ENCODE measurements around the gene MRTFB. TPM values are rescaled to one million over a fixed set of nuclear protein-coding genes. Genes with fewer than 3 reads are reported as not detected.

The MRTFB gene
- total and polyA plus RNA-seq, 2 of the 13 experiments (the other 11 are each of a cell fraction or from before 2014, with no cell fraction given), result 11.4 to 14.0 TPM

- H3K4me1 ChIP-seq (ENCODE audit: insufficient read depth, low read length), result peaks cover 23% of the 10 kb centered on the region
- no peak overlapping the region for H3K4me2 ChIP-seq (ENCODE audit: low read depth, low read length)
- BruUV-seq (replicated peaks), result no TSS peak
- ChIA-PET POLR2A (no interaction called here), CTCF (ENCODE audit: low intra/inter-chr PET ratio, low total read pairs) (no interaction called here)
- WGBS (ENCODE audit: low lambda C conversion rate), result 12% methylated on average over 2 of the region's 2 CpGs
- H2AFZ ChIP-seq (ENCODE audit: low read length), result no peak overlapping the region
- no peak for DNase-seq (ENCODE audit: low spot score)
- ATAC-seq, result no peak
- no peak overlapping the region for H3K27ac ChIP-seq (ENCODE audit: extremely low read length, insufficient read depth, low read length)
- in situ Hi-C loops (cut with HindIII; ENCODE audit: extremely low pct_ligation_motif_present, low pct_unique_long_range_greater_than_20kb), result no loop called here
- no peak overlapping the region for H3K4me3 ChIP-seq (replicated peaks in 1 of 3; ENCODE audit: insufficient read depth in 1 of 3, low read depth in 2 of 3, low read length in 3 of 3)
- no peaks in the 10 kb centered on the region for H3K9me3 ChIP-seq (ENCODE audit: low read length)
- intact Hi-C loops (cut with micrococcal nuclease; ENCODE audit: unreplicated experiment), result no loop called here
- TF ChIP-seq MAFF (IDR thresholded peaks at IDR 0.05; ENCODE audit: low read depth, low read length), result peak; percentile 100
- TF ChIP-seq CBX1 (IDR thresholded peaks at IDR 0.05; ENCODE audit: low read depth), result no peak
- TF ChIP-seq MAFG (CRISPR knock-in tag; IDR thresholded peaks at IDR 0.05), result peak; percentile 59; the same call in 1 of the 2 replicates
- TF ChIP-seq MAFK (conservative IDR thresholded peaks at IDR 0.05 in 1 of 2, IDR thresholded peaks at IDR 0.05 in 1 of 2; ENCODE audit: low read length in 2 of 2), result peak; percentile 100
- TF ChIP-seq NFE2L2 (IDR thresholded peaks at IDR 0.05; ENCODE audit: low read length), result peak; percentile 91
- H3K9ac ChIP-seq (ENCODE audit: insufficient read depth, low read depth, low read length), result no peak overlapping the region
- no peaks in the 10 kb centered on the region for H3K36me3 ChIP-seq (replicated peaks in 1 of 2; ENCODE audit: control insufficient read depth in 1 of 2, insufficient read depth in 2 of 2, low read length in 2 of 2)
- H3K27me3 ChIP-seq (ENCODE audit: control insufficient read depth in 1 of 2, insufficient read depth in 2 of 2, low read length in 2 of 2), result no peaks in the 10 kb centered on the region
- FAIRE-seq, result no peak
- H4K20me1 ChIP-seq (ENCODE audit: insufficient read depth, low read length), result no peaks in the 10 kb centered on the region
- no peaks in the 10 kb centered on the region for H3K79me2 ChIP-seq (ENCODE audit: insufficient read depth, low read length)
These were observed 46.8 kb upstream of the MRTFB start for GRCh38 chr16:14024283-14024682.

GRCh38 chr16:14026572-14027285 lies 44.4 kb upstream of the MRTFB start:
- H2AFZ ChIP-seq (ENCODE audit: low read length), result no peak overlapping the region
- H3K9me3 ChIP-seq (ENCODE audit: low read length), result no peaks in the 10 kb centered on the region
- POLR2A ChIA-PET, result no interaction called here
- peaks cover 7% of the 10 kb centered on the region for H3K4me1 ChIP-seq (ENCODE audit: insufficient read depth, low read length)
- TF ChIP-seq MXD4 (CRISPR knock-in tag; IDR thresholded peaks at IDR 0.05) (no peak), SPEN (CRISPR knock-in tag; IDR thresholded peaks at IDR 0.05; ENCODE audit: low read depth) (no peak), SIX4 (CRISPR knock-in tag; IDR thresholded peaks at IDR 0.05) (no peak), ZNF260 (CRISPR knock-in tag; IDR thresholded peaks at IDR 0.05; ENCODE audit: borderline replicate concordance, low read depth) (no peak), ZNF343 (CRISPR knock-in tag; IDR thresholded peaks at IDR 0.05) (no peak), PHB2 (IDR thresholded peaks at IDR 0.05; ENCODE audit: partially characterized antibody) (no peak), ZNF839 (CRISPR knock-in tag; IDR thresholded peaks at IDR 0.05; ENCODE audit: borderline replicate concordance) (no peak), SRY (CRISPR knock-in tag; IDR thresholded peaks at IDR 0.05) (no peak), E2F1 (CRISPR knock-in tag; IDR thresholded peaks at IDR 0.05) (no peak)
- FAIRE-seq, result no peak
- DNase-seq (ENCODE audit: low spot score), result no peak
- no peaks in the 10 kb centered on the region for H3K36me3 ChIP-seq (replicated peaks in 1 of 2; ENCODE audit: control insufficient read depth in 1 of 2, insufficient read depth in 2 of 2, low read length in 2 of 2)
- H3K27me3 ChIP-seq (ENCODE audit: control insufficient read depth in 1 of 2, insufficient read depth in 2 of 2, low read length in 2 of 2), result peaks cover 0 to 7% of the 10 kb centered on the region in 2 experiments; a peak in 1 of 5 replicates
- no peak overlapping the region for H3K4me3 ChIP-seq (replicated peaks in 1 of 3; ENCODE audit: insufficient read depth in 1 of 3, low read depth in 2 of 3, low read length in 3 of 3)
- H3K9ac ChIP-seq (ENCODE audit: insufficient read depth, low read depth, low read length), result no peak overlapping the region
- no peaks in the 10 kb centered on the region for H3K79me2 ChIP-seq (ENCODE audit: insufficient read depth, low read length)
- in situ Hi-C loops (cut with HindIII; ENCODE audit: extremely low pct_ligation_motif_present, low pct_unique_long_range_greater_than_20kb) (no loop called here), intact Hi-C loops (cut with micrococcal nuclease; ENCODE audit: unreplicated experiment) (no loop called here)
- ATAC-seq, result no peak
- WGBS (ENCODE audit: low lambda C conversion rate), result 59% methylated on average over 3 of the region's 3 CpGs
- CTCF ChIA-PET (ENCODE audit: low intra/inter-chr PET ratio, low total read pairs), result no interaction called here
- H3K4me2 ChIP-seq (ENCODE audit: low read depth, low read length), result no peak overlapping the region
- H3K27ac ChIP-seq (ENCODE audit: extremely low read length, insufficient read depth, low read length), result no peak overlapping the region
- H4K20me1 ChIP-seq (ENCODE audit: insufficient read depth, low read length), result no peaks in the 10 kb centered on the region
- BruUV-seq (replicated peaks), result no TSS peak

All from HepG2 (cell line).